Activated CD8-positive, alpha-beta memory T cell treated with anti-CD3 and anti-CD28 coated beads for 1 hour (primary cell): Measurements from ENCODE around the gene MAGI2.
"Not testable (repeated sequence)": the region's sequence is repeated elsewhere in the genome, so short reads cannot be mapped to it uniquely, and the experiment has no call there.

Experiments used
- DNase-seq, 2 donors: peaks; one replicate each; pipeline ENCODE4 v3.0.0-alpha.2; 2020; ENCODE audit warnings: low read depth in 1 of 2; ENCODE audit errors: extremely low read depth in 1 of 2

Gene MAGI2

DNA sequence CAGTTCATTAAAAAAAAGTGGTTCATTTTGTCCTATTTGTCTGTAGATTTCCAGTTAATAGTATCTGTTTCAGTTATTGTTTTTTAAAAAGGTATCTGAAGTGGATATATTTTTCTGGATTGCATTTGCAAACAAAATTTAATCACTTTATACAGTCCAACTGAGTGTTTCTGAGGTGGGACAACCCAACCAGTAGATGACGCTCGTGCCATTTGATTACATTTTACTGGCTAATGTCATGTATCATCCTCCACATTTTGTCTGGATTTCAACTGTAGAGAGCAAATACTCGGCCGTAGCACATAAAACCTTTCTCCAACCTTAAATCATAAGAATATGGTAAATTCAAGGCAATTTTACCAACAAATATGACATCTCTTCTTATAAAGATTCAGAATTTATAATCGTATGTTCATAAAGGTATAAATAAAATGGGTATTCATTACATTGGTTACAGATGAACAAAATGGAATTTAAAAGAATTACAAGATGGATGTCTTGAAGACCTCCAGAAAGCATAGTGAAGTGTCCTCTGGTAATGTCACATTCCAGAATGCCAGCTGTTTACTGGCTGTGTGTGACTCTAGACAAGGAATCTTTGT, 865.9 kb downstream of the MAGI2 start:
- DNase-seq = no peak

DNA sequence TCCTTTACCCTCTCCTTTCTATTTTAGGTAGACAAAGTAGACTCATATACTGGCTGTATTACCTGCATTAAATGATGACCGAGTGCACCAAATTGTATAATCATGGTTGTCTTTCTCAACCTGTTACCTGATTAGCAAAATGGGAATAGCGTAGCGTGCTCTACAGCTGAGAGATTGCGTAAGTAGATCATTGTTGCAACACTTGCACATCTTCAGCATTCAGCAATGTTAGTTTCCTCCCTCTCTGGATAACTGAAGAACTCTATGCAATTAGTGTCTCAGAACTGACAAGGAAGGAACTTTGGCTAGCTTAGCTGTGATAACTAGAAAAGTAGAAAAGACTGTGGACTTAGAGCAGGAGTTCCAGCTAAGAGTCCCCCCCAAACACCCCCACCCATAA, 867.5 kb downstream of the MAGI2 start:
- DNase-seq = no peak

DNA sequence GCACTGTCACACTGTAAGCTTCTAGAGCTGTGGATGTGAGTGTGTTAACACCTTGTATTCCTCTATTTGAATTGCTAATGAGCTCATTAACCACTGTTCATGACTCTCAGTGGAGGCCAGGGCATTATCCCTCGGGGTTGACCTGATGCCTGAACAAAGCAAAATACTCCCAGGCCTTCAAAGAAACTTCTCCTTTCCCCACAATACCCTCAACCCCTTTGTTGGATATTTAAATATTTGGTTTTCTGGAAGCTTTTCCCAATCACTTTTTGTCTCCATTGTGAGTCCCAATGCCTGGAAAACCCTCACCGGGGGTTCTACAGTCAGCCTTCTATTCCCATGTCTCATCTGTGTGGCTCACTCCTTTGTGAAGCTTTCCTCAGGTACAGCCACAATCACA, 874.8 kb downstream of the MAGI2 start:
- no peak for DNase-seq

DNA sequence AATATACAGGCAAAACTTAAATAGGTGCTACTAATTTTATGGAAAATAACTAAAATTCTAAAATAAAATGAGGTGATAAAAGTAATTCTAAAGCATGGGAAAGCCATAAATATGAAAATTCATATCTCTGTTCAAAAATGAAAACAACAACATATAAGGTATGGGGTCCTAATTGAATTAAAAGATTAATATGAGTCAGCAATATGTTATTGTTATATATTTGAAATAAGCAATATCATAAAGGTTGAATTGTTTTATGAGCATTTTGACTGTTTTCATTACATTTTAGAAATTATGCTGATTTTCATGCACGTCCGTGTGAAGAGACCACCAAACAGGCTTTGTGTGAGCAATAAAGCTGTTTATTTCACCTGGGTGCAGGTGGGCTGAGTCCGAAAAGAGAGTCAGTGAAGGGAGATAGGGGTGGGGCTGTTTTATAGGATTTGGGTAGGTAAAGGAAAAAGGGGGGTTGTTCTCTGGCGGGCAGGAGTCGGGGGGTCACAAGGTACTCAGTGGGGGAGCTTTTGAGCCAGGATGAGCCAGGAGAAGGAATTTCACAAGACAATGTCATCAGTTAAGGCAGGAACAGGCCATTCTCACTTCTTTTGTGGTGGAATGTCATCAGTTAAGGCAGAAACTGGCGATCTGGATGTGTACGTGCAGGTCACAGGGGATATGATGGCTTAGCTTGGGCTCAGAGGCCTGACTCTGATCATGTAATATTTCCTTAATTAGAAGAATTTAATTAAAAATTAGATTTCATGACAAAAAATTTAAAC, 876.1 kb downstream of the MAGI2 start:
- not testable (repeated sequence) for DNase-seq

DNA sequence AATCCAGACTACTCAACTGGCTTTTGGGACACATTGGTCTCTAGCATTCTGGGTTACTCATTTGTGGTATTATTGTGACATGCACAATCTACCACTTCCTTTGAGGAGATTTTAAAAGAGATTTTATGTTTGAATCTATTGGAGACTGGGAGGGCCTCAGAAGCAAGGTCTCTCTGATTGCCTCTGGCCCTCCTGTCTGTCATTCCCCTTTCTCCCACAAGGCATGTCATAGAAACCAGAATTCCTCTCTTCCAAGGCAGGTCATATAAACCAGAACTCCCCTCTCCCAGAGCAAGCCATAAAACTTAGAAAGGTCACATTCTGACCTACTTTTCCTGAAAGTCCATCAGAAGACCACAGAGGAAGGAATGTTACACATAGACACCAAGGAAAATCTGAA, 877.2 kb downstream of the MAGI2 start:
- DNase-seq = no peak

DNA sequence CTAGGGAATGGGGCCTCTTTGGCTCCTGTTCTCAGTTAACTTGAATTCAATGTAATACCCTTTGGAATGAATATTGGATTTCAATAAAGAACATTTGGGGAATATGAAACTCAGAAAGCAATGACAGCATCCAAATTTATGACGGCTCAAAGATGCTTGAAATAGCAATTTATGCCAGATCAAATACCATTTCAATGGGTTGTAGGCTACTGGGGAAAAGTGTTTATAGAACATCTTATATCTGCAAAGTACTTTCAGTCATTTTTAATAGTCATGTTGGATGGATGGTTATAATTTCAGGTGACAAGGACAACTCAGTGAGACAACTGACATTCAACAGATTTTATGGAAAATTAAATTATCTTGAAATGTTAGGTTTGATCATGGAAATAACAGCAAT, 882.2 kb downstream of the MAGI2 start:
- no peak for DNase-seq

DNA sequence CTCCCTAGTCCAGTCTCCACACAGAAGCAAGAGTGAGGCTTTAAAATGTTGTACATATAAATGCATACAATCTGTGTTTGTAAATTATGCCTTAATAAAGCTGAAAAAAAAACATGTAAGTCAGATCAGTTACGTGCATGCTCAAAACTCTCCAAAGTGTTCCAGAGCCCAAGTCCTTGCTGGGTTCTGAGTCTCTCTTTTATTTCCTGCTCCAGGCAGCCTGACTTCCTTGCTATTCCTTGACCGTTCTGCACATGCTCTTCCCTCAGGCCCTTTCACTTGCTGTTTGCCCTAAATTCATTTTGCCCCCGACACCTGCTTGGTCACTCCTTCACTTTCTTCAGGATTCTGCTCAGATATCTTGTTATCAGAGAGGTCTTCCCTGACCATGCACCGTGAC, 884.8 kb downstream of the MAGI2 start:
- DNase-seq = no peak

DNA sequence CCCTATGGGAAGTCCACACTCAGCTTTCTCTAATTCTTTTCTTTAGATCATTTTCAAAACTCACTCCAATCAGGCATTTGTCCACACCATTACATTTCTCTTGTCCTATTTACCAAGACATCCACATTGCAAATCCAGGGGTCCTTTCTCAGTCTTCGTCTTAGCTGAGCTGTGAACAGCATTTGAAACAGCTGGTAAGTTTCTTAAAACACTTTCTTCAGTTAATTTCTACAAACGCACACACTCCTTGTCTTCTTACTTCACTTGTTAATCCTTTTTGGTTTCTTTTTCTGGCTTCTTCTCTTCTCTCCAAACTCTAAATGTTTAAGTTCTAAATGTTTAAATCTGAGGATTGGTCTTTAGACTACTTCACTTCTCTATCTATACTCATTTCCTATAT, 885.6 kb downstream of the MAGI2 start:
- no peak for DNase-seq

DNA sequence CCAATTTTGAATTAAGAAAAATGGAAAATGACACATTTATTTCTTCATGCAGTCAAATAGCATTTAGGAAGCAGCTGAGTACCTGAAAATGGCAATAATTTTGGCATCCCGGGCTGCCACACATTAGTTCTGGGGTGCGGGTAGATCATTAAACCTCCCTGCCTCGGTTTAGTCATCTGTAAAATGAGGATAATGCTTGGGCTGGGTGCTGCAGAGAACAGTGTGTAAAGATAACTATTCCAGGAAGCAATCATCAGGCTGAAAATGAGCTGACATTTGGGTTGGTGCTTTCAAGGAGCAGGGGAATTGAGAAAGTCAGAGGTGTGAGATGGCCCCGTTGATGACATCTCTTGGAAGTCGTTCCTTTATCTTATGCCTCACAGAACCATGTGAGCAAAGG, 887.7 kb downstream of the MAGI2 start:
- DNase-seq = no peak

DNA sequence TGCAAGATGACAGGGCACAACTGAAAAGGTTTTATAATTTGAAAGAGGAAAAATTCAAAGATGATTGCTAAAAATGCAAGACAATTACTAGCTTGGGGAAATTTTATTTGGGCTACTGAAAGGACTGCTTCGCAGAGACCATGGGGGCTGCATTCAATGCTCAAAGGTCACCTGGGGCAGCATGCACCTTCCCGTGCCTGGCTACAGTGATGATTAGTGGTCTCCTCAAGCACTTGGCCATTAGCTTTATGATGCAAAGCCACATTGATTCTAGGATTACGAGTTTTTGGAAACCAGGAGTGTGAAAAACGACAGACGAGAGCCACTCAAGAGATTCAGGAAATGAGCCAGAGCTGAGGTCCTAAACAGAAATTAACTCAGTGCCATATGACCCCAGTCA, 890.3 kb downstream of the MAGI2 start:
- DNase-seq = no peak

DNA sequence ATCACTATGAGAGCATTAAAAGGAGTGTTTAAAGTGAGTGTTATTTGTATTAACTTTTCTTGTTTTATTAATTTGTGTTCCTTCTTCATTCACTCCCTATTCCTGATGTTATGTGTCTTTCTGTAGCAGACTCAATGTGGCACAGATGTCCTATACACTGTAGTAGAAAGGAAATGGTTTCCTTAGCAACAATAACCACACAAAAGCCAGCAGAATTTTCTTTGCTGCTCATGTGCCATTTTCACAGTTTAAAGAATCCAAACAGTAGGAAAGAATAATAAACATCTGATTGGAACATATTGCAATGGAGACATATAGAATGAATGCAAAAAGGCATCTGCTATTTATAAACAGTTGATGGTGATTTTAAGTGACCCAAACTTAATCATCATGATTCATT, 891.3 kb downstream of the MAGI2 start:
- DNase-seq = no peak

DNA sequence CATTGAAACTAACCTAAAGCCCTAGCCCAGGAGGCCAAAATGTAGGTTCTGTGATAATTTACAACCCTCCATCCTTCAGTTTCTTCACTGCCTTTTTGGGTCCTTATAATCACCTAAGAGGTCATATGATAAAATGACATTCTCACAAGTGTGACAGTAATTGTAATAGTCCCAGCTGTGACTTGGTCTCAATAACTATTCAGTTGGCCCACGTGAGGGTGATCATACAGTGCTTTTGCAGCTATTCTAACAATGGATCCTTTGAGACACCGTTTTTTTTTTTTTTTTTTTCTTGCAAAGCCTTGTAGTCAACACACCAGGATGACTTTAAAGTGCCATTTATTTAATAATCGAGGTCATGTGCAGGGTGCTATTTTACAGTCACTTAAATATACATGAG, 894.9 kb downstream of the MAGI2 start:
- DNase-seq = no peak

DNA sequence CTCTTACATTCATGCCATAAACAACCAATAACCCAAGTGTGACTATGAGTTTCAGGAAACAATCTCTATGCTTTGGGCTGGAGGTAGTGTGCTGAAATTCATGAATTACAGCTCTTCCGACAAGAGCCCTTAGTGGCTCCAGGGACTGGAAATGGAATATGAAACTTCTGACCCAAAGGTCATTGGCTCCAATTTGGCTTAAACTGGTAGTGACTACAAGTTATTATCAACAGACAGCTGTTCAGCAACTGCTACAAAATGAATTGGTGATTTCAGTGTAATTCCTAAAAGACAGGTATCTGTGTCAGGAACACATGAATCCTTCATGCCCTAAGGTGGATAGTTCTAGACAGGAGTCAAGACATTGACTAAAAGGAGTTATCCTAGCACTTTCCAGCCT, 909.5 kb downstream of the MAGI2 start:
- DNase-seq = no peak

DNA sequence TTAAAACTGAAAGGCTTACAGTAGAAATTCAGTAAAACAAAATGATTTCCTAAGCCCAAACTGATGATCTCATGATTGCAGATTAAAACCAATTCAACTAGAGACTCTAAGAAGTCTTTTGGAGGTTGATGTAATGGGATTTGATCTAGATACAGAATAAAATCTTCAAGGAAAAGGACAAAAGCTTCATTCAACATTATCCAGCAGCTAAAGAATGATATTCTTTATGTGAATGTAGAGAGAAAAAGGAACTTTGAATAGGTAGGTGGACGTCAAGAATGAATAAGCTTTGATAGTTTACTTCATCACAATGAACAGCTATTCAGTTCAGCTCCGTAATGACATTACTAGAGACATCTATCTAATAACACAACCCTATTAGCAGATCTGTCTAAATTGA, 910.5 kb downstream of the MAGI2 start:
- DNase-seq = no peak

DNA sequence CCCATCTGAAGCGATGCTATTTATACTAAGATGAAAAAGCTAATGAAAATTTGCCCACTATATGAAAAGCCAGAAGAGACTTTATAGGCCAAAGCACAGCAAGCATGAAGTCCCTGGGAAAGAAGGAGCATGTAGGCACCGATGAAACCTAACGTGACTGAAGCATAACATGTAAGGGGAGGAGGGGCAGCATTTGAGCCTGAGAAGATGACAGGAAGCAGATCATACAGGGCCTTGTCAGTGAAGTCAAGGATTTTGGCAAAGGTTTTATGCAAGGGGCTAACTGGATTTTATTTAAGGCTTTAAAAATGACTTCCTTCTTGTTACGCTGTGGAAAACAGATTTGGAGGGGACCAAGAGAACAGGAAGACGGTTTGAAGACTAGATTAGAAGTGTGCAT, 910.9 kb downstream of the MAGI2 start:
- DNase-seq = no peak

DNA sequence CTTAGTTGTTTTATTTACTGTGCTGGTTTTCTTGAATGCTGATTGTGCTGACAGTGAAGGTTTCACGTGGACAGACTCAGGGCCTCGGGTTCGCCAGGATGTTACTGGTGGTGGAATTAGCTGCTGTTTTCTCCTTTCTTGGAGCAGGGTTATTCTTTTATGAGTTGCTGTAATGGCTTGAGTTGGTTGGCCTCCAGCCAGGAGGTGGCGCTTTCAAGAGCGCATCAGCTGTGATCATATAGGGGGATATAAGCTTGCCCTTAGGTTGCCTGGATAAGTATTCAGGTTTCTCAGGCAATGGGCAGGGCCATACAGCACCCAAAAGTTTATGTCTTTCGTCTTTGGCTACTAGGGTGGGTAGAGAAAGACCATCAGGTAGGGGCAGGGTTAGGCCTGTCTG, 913.6 kb downstream of the MAGI2 start:
- no peak for DNase-seq

DNA sequence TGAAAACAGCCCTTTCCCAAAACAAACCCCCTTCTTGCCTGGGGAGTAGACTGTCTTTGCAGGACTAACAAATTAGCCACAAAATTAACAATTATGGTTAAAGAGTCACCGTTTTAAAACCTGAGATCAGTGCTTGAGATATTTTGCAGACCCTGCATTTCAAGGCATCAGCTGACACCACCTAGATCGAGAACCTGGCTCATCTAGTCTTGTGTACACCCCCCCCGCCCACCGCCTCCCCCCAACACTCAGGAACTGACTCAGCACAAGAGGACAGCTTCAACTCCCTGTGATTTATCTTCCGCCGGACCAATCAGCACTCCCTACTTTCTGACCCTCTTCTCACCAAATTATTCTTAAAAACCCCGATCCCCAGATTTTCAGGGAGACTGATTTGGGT, 917.8 kb downstream of the MAGI2 start:
- no peak for DNase-seq

DNA sequence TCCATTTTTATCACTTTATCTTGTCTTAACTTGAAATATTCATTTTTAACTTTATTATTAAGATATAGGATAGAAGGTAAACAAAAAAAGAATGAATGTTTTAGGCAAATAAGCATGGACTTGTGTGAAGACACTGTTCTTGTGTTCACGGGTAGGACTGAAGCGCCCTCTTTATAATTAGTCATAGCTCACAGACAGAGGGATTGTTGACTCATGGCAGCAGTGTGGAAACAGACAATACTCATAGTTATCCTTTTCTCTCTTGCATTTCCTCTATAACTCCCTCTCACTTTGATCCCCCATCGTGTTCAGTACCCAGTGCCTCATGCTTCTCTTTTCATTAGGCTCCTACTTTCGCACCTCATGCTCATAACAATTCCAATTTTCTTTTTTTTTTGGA, 923.1 kb downstream of the MAGI2 start:
- no peak for DNase-seq

DNA sequence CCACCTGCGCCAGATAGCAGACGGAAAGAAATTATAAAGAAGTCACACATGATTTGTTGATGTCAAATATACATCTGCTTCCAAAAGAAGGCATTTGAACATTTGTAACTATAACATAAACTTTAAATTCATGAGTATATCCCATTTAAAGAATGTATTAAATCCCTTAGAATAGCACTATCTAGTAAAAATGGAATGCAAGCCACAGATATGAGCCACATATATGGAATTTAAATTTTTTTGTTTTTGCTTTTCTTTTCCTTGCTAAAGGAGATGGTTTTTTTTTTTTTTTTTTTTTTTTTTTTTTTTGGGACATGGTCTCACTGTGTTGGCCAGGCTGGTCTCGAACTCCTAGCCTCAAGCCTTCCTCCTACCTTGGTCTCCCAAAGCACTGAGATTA, 924.1 kb downstream of the MAGI2 start:
- DNase-seq = no peak

DNA sequence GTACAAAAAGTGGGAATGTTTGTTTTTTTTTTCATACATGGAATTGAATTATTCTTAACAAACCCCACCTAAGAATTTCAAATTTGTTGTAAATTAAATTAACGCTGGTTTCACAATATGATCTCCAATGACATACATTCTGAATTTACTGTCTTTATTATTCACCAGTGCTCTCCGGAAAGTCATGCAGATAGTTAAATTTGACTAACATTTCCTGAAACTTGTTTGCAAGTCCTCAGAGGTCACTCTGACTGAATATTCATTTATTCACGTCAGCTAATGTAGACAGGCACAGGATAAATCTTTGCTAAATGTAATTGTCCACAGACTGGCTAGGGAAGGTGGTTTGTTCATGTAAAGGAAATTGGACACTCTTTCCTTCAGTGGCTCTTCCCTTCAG, 924.5 kb downstream of the MAGI2 start:
- no peak for DNase-seq

DNA sequence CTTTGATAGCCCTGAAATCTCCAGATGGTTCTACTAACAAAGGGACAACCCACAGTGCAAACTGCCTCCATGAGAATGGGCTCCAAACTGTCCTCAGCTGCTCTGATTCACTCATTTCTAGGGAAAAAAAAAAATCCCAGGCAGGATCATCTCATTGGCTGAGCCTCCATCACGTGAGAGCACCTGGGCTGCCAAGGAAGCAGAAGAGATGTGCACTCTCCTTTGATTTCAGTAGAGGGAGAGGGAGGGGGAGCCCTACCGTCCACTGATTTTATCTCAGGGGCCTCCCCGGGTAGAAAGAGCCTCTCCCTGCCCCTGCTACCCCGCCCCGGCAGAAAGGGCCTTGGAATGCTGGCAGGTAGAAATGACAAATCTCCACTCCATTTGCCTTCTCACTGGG, 929.5 kb downstream of the MAGI2 start:
- no peak for DNase-seq

DNA sequence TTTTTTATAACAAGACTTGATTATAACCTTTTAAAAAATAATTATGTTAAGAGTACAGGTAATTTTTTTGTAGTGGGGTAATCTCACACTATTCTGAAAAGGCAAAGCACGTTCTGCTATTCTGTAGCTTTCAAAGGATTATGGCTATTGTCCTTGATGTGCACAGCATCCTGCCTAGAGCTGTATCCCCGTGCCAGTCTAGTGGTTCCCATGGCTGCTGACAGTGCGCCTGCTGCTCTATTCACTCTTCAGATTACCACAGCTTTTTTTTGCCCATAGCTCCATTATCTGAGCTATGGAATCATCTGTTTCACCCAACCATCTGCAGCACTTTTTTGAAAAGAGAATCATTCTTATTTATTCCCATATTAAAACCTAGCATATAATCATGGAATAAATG, 931.5 kb downstream of the MAGI2 start:
- no peak for DNase-seq

DNA sequence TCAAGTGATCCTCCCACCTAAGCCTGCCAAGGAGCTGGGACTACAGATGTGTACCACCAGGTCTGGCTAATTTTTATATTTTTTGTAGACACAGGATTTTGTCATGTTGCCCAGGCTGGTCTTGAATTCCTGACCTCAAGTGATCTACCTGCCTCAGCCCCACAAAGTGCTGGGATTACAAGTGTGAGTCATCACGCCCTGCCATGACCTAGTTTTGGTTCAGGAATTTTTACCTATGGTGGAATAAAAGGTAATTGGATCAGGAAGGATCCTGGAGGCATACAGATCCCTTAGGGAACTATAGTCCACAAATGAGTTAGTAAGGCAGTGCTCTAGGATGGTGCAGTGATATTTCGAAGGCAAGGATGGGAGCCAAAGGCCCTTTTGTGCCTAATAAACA, 937.0 kb downstream of the MAGI2 start:
- no peak for DNase-seq
